HEK293T (cell line): Measurements from ENCODE around the gene NBEA.

Experiments
- ARNT ChIP-seq: fragments of 450-650 bp; IDR thresholded peaks from 2 replicates; pipeline ENCODE4 v1.6.1; 2017; ENCODE audit warnings: mild to moderate bottlenecking
- FOXA1 ChIP-seq: fragments of 450-650 bp; IDR thresholded peaks from 2 replicates; pipeline ENCODE4 v1.6.1; 2016; ENCODE audit warnings: mild to moderate bottlenecking
- FOXK2 ChIP-seq: fragments of 450-650 bp; IDR thresholded peaks from 2 replicates; pipeline ENCODE4 v1.6.1; 2016; ENCODE audit warnings: mild to moderate bottlenecking
- SP1 ChIP-seq: fragments of 450-650 bp; IDR thresholded peaks from 2 replicates; pipeline ENCODE4 v1.6.1; 2017
- SUZ12 ChIP-seq: fragments of 450-650 bp; IDR thresholded peaks from 2 replicates; pipeline ENCODE4 v1.6.1; 2016; ENCODE audit warnings: mild to moderate bottlenecking
- TARDBP ChIP-seq: fragments of 450-650 bp; IDR thresholded peaks from 2 replicates; pipeline ENCODE4 v1.6.1; 2016
- ZNF384 ChIP-seq: fragments of 450-650 bp; IDR thresholded peaks from 2 replicates; pipeline ENCODE4 v1.6.1; 2016

DNA sequence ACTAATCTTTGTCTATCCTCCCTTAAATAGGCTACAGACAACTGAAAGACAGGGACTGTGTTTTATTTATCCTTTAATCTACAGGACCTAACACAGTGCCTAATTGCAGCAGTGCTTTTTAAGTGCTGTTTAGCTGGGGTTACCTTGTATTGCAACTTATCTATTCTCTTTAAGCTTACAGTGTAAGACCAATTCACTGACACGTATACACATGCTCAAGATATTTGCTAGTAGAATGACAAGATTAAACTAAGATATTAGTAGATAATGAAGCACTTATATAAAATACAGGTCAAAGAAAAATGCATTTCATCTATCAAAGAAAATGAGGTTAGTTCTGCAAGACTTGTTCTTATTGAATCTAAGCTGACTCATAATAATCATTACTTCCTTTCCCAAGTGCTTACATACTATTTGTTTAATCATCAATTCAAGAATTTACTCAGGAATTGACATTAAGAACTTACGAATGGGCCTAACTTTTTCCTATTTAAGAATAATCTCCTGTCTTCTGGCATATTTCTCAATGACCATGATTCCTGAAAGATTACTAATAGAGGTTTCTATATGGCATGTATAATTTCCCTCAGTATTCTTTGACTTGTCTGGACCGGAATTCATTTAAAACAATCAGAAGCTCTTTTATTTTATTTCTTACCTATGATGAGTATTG lies 610.2 kb downstream of the NBEA start:
- TF ChIP-seq SUZ12 (no peak), ARNT (no peak), TARDBP (no peak), FOXK2 (no peak), SP1 (no peak), ZNF384 (no peak), FOXA1 (no peak)
